Measurements from ENCODE around the gene KCTD13.
A peak's percentile ranks its signal among the peaks of the same experiment; 100 is the strongest.
"Not testable (repeated sequence)": the region's sequence is repeated elsewhere in the genome, so short reads cannot be mapped to it uniquely, and the experiment has no call there.

KCTD13 gene

DNA sequence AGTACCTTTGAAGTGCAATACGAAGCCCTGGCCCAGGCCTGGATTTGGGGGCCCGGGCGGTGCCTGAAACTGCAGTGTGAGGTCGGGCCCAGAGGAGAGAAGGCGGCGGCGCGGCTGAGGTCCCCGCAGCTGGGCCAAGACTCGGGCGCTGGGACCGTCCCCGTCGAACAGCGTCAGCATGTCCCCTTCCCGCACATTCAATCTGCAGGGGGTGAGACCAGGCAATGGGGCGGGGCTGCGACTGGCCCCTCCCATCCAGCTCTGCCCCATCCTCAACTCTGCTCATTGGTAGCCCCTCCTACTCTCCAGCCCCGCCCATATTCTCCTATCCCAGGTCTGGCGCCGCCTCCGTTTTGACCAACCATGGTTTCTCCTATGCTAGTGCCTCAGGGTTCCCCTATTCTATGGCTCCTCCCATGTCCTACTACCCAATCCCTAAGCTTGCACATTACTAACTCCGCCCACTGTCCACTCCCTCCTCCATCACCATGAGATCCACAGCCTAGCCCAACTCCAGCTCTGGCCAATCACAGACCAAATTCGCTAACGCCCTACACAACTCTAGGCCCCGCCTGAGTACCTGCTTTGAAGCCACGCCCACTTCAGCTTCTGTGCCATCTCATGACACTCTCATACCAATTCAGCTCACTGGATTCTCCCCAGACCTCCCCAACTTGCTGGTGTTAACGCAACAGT lies 48.6 kb downstream of the KCTD13 start:
- DNase-seq, result peak; percentile 60

DNA sequence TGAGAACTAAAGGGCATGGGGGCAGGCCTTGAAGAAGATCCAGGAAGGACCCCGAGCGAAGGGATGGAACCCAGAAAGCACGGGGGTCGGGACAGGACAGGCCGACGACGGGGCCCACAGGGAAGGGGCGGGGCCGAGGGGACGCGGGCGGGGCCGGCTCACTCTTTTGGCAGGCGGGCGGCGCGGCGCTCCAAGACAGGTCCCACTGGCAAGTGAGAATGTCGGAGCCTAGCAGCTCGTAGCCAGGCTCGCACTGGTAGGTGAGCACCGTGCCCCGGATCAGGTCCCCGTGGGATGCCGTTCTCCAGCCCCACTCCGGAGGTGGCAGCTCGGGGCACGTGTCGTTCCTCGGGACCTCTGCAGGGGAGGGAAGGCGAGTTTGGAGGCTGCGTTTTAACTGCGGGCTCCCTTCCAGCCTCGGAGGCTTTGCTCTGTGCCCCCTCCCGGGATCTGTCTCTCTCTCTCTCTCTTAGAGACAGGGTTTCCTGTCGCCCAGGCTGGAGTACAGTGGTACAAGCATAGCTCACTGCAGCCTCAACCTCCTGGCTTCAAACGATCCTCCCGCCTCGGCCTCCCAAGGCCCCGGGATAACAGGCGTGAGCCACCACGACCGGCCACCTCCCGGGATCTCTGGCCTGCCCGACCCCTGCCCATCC lies 49.3 kb downstream of the KCTD13 start:
- peak; percentile 62 for DNase-seq

DNA sequence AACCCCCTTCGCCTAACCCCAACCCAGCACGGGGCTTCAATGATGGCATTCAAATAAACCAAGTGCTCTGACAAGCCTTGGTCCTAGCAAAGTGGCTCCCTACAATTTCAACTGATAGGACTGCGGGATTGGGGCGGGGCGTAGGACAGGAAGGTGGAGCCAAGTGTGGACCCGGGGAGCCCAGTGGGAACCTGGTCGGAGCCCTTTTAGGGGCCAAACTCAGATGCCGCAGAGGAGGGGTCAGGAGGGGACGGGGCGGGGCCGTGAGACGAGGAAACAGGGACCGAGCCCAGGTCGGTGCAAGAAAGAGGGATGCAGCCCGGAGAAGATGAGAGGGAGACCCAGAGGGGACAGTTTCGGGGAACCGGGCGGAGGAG lies 49.8 kb downstream of the KCTD13 start:
- DNase-seq, result peak; percentile 24

DNA sequence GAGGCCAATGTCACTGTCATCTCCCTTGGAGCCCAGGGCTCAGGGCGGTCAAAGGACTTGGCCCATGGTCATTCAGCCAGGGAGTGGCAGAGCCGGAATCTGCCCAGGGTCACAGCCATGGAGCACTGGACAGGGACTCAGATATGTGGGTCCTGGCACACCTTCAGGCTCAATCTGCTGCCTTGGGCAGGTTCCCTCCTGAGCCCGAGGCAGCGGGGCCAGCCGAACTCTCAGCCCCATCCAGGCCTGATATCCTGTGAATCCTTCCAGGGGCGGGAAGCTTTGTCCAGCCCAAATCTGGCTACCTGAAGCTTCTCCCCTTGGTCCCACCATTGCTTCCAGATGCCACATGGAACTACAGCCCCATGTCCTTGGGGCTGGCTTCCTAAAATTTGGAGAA lies 50.8 kb downstream of the KCTD13 start:
- DNase-seq, result no peak

DNA sequence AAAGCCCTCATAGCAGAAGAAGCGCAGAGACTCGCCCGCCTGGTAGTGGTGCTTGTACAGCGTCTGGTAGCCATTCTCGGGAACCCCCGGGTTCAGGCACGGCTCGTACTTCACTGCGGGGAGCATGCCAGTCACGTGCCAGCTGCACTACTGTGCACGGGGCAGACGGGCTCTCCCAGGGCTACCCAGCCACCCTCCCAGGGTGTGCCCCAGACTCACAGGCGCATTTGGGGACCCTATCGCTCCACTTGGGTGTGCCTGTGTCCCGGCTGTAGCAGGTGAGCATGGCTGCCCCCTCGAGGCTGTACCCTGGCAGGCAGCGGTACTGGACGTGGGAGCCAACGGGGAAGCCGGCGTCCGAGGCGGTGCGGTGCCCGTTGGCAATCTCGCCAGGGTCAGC lies 52.7 kb downstream of the KCTD13 start:
- no peak for DNase-seq

DNA sequence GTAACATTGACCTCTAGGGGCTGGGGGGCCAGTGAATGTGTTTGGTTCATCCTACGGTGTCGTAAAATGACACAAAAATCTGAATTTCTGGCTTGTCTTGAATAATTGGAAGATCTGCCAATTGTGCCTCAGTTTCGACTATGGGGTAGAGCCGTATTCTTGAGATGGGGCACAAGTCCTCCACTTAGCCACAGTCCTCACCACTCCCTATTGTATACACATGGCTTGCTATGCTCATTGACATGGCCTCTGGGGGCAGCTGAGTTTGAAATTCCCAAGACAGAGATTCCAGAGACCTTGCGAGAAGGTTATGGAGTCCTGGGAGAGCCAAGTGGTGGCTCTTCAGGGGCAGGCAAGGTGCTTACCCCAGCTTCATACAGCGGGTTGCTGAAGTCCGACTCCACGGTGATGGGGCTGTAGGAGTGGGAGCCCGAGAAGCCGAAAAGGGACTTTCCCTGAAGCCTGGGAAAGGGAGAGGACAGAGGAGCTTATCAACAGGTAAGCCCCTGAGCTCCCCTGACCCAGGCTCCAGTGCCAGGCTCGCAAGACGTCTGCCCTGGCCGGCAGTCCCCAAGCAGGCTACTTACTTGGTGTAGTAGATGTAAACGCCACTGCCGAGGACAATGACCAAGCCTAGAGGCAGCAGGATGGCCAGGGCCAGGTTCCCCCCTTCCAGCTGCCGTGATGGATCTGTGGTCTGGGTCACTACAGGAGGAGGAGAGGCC lies 54.0 kb downstream of the KCTD13 start:
- DNase-seq, result no peak

DNA sequence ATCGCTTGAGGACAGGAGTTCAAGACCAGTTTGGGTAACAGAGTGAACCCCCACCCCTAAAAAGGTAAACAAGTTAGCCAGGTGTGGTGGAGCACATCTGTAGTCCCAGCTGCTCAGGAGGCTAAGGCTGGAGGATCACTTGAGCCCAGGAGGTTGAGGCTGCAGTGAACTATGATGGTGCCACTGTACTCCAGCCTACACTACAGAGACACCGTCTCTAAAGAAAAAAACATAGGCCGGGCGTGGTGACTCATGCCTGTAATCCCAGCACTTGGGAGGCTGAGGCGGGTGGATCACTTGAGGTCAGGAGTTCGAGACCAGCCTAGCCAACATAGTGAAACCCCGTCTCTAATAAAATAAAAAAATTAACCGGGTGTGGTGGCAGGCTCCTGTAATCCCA lies 57.0 kb downstream of the KCTD13 start:
- DNase-seq, result not testable (repeated sequence)

DNA sequence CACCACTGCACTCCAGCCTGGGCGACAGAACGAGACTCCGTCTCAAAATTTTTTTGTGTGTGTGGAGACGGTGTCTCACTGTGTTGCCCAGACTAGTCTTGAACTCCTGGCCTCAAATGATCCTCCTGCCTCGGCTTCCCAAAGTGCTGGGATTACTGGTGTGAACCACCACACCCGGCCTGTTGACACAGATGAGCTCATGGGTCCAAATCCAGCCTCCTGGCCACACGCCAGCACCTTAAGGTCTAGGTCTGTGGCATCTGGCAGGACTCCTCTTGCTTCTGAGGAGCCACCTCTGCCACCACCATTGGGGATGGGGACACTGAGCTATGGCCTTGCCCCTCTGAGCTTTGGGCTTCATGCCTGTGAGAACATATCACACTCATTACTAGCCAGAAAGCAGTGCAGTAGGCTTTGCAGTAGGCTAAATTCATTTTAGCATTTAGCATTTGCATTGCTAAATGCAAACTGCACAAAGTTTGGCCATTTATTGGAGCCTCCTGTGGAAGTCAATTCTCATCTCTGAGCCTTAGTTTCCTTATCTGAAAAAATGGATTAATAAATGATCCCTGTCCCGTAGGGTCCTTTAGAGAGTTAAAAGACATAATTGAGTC lies 57.5 kb downstream of the KCTD13 start:
- DNase-seq, result no peak

DNA sequence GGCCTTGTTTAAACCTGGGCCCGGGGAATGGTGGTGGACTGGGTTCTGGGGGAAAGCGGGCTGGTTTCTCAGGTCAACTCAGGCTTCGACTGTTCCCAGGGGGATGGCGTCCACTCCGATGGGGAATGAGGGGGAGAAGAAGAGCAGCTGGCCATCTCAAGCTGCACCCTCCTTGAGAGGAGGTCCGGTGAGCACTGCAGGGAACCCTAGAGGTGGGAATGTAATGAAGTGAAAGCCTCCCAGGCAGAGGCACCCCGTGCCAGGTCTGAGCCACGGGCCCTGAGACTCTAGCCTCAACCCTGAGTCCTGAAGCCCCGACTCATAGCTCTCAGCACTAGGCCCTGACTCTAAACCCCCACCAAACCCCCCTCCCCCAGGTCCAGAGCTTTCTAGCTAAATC lies 61.8 kb downstream of the KCTD13 start:
- DNase-seq, result no peak

DNA sequence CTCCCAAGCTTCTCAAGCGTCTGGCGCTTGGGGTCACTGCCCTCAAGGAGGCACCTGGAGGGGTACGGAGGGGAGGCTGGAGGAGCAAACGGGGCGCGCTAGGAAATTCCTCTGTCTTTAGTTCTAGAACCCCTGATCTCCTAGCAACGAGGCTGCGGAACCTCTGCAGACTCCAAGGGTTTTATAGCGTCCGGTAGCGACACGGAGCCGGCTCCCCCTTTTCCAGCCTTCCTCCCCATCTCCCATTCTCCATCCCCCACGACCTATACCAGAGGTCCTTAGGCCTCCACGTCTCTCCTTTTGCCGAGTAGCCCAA lies 62.4 kb downstream of the KCTD13 start:
- DNase-seq, result no peak

DNA sequence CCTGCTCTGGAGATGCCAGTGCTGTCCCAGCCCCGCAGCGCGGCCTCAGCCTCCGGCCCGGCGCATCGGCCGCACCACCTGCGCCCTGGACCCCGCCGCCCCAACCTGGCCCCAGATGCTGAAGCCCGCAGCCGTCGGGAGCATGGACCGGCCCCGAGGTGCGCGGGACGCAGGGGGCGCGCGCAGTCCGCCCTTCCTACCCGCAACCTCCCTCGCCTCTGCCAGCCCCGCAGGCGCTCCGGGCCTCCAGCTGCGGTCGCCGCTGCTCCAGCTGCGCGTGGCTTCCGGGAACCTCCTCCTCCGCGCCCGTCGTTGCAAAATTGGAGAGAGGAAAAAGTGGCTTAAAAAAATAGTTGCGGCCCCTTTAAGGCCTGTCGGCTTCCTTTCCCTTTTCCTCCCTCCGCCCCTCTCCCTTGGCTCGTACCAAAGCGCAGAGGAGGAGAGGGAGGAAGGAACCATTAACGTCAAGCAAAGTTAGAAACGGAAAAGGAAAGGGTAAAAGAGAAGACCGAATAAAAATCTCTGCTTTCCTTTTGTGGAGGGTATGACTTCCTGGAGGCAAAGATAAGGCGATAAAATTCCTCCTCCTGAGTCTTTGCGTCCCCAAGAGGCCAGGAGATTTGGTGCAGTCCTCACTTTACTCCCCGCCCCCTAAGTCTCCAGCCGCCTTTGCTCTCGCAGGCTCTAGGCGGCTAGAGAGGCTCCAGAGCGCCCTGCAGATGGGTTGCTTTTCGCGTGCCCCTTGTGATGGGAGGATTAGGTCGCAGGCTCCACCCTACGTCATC lies 63.0 kb downstream of the KCTD13 start, which contains the start of gene CDIPT:
TSS of gene CDIPT (minus strand) at position 343 of the 785 bp plus-strand sequence. CDS start 369 bp downstream, outside the sequence.
- DNase-seq, result peak; percentile 95

DNA sequence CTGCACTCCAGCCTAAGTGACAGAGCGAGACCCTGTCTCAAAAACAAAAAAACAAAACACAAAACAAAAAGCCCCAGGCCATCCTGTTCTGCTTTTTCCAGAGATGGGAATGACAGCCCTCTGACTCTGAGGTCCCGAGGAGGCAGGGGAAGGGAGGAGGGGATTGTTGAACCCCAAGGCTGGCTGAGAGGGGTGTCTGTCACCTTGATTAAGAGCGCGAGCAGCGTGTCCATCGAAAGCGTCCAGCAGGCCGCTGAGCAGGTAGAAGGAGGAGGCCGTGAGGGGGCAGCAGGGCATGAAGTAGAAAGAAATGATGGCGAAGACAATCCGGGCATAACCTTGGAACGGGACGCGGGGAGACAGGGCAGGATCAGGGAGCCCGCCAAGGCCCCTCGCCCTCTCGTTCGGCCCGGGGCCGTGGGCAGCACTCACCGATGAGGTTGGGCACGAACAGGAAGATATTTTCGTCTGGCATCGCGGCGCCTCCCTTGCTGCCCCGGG lies 63.6 kb downstream of the KCTD13 start:
- DNase-seq, result no peak

DNA sequence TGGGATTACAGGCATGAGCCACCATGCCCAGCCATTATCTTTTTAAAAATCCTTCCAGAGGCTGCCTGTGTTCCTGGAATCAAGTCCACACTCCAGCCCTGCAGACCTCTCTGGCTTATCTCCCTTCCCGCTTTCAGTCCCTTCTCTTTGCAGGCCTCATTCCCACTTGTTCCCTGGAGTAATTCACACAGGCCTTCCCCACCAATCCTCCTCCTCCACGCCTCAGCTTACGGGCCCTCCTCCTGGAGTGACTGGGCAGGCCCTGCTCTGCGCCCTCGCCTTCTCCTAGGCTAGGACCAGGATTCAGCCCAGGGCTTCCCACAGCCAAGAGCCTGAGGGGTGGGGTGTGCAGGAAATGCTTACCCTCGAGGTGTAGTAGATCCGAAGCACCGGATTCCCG lies 65.8 kb downstream of the KCTD13 start:
- DNase-seq, result no peak

DNA sequence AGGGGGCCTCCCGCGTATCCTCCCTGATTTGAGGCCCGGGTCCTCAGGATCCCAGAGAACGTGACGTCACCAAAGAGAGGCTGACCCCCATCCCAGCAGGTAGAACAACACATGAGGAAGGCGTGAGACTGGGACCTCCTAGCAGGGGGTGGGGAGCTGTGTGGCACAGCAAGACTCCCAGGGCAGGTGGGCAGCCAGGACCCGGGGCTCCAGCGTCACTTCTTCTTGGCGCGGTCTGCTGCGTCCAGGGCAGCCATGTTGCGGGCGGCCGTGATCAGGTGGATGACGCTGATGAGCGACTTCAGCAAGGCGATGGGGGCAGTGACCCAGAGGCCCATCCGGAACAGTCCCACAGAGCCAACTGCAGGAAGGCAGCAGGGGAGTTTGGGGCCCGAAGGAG lies 67.1 kb downstream of the KCTD13 start:
- no peak for DNase-seq

DNA sequence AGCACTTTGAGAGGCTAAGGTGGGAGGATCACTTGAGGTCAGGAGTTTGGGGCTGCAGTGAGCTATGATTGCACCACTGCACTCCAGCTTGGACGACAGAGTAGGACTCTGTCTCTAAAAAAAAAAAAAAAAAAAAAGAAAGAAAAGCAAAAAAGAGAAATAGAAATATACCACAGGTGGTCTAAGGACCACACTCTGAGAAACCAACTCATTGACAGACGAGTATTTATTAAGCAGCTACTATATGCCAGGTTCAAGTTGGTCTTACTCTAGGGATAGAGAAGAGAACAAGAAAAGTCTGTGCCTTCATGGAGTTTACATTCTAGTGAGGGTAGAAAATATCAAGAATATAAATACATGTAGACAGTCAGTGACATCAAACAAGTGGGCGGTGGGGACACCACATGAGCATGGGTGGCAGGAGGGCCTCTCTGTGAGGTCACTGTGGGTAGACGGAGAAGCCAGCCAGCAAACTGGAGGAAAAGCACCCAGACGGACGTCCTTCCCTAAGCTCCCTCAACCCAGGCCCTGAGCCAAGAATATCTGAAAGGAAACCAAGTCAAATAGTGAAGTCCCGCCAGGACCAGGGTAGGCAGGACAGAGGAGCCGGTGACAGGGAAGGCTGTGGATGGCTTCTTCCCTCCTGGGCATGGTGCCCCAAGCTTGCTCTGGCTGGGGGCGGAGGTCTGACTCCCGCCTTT lies 67.7 kb downstream of the KCTD13 start:
- no peak for DNase-seq

DNA sequence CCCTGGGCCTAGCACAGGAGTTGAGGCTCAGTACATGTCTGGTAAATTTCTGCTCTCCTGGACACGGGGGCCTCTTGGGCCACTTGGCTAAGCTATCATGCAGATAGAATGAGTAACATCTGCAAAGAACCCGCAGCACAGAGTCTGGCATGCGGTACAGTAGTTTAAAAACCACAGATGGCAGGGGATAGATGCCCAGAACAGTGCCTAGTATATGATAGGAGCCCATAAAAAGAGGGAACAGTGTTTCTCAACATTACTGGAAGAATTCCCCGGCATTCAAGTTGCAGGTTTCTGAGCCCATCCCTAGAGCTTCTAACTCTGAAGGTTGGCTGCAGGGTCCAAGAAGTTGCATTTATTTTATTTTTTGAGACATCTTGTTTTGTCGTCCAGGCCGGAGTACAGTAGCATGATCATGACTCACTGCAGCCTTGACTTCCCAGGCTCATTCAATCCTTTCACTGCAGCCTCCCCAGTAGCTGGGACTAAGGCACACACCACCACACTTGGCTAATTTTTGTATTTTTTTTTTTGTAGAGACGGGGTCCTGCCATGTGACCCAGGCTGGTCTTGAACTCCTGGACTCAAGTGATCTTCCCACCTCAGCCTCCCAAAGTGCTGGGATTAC lies 68.8 kb downstream of the KCTD13 start:
- DNase-seq, result no peak
